Tibial nerve (tissue), 4 donors: ENCODE results near the gene TRMT44. TPM values are rescaled to one million over a fixed set of nuclear protein-coding genes. Genes with fewer than 3 reads are reported as not detected.

Experiments
- DNase-seq, 2 donors: peaks; one replicate each; pipeline ENCODE4 v3.0.0-alpha.2; 2019; ENCODE audit warnings: low spot score in 2 of 2
- H3K27ac ChIP-seq, 4 donors: fragments of 200-600 bp; sonication (generic) in 3 of 4; one replicate each; pipeline ENCODE4 v1.5.1; 2017 to 2019; ENCODE audit warnings: mild to moderate bottlenecking in 1 of 4
- H3K27me3 ChIP-seq, 2 donors: fragments of 200-600 bp; sonication (generic) in 1 of 2; one replicate each; pipeline versions ENCODE4 v1.5.1 to v1.6.0; 2017 to 2019
- H3K36me3 ChIP-seq, 3 donors: fragments of 200-600 bp; sonication (generic); one replicate each; pipeline ENCODE4 v1.5.1; 2018 to 2019
- H3K4me1 ChIP-seq, 4 donors: fragments of 200-600 bp; sonication (generic) in 3 of 4; one replicate each; pipeline ENCODE4 v1.5.1; 2017 to 2019
- H3K4me3 ChIP-seq, 4 donors: fragments of 200-600 bp; sonication (generic) in 3 of 4; one replicate each; pipeline ENCODE4 v1.5.1; 2017 to 2019; ENCODE audit warnings: mild to moderate bottlenecking in 1 of 4, moderate library complexity in 1 of 4
- H3K9me3 ChIP-seq, 4 donors: fragments of 200-600 bp; sonication (generic) in 3 of 4; one replicate each; pipeline ENCODE4 v1.5.1; 2017 to 2019
- EP300 ChIP-seq, 2 donors: sonication (generic); formaldehyde crosslinking; IDR thresholded peaks; one replicate each; pipeline ENCODE4 v1.6.1; 2017; ENCODE audit warnings: antibody characterized with exemption in 2 of 2, mild to moderate bottlenecking in 1 of 2
- POLR2A ChIP-seq, 2 donors: fragments of 450-650 bp; IDR thresholded peaks; one replicate each; pipeline ENCODE4 v1.6.1; 2017; ENCODE audit warnings: antibody characterized with exemption in 2 of 2, mild to moderate bottlenecking in 2 of 2, moderate library complexity in 2 of 2
- WGBS, 2 donors: methylation state at CpG; one replicate each; pipeline ENCODE4 v1.1.5; 2018; 5-methylcytosine and 5-hydroxymethylcytosine counted together
- total RNA-seq, 4 donors: library from RNA; depleted of rRNA; stranded (reverse); fragments of >200 nt; gene quantifications; one replicate each; pipeline ENCODE4 v1.1.0, GENCODE V29; 2016
- TF ChIP-seq, protein P1 (sequence below), 5 experiments: fragments of 200-600 bp in 3 of 5; fragments of 450-650 bp in 2 of 5; sonication (generic) in 3 of 5; IDR thresholded peaks; one replicate each; pipeline ENCODE4 v1.5.1; 2016 to 2019; ENCODE audit warnings: antibody characterized with exemption in 5 of 5, mild to moderate bottlenecking in 3 of 5, moderate library complexity in 2 of 5

Gene TRMT44
- total RNA-seq, 4 donors from 2014 or later, result 24.5 to 71.4 (median 52.9) TPM

DNA sequence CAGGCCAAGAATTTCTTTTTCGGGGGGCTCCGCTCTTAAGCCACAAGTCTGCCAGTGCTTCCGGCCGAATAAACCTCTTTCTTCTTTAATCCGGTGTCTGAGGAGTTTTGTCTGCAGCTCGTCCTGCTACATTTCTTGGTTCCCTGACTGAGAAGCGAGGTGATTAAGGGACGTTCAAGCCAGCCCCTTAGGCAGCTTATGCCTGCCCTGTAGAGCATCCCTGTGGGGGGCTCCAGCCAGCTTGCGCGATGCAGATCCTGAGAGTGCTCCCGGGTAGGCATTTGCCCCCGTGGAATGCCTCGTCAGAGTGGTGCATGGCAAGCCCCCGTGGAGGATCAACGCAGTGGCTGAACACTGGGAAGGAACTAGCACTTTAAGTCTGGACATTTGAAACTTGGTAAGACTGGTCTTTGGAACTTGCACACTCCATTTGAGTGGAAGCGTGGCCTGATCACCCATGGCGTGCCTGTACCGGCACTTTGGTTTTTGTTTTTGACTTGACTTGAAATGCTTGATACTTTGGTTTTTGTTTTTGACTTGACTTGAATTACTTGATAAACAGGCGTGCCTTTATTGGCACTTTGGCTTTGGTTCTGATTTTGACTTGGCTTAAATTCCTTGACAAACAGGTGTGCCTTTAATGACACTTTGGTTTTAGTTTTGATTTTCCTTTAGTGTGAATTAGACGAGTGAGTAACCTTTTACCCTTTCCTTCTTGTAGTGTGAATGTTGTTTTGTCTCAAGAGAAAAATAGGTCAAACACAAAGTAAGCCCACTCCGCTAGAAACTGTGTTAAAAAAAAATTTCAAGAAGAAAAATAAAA lies 6.1 kb upstream of the TRMT44 start:
- no peak for TF ChIP-seq POLR2A (IDR thresholded peaks at IDR 0.05)
- no peak for TF ChIP-seq EP300 (IDR thresholded peaks at IDR 0.05)
- TF ChIP-seq, protein P1, sequence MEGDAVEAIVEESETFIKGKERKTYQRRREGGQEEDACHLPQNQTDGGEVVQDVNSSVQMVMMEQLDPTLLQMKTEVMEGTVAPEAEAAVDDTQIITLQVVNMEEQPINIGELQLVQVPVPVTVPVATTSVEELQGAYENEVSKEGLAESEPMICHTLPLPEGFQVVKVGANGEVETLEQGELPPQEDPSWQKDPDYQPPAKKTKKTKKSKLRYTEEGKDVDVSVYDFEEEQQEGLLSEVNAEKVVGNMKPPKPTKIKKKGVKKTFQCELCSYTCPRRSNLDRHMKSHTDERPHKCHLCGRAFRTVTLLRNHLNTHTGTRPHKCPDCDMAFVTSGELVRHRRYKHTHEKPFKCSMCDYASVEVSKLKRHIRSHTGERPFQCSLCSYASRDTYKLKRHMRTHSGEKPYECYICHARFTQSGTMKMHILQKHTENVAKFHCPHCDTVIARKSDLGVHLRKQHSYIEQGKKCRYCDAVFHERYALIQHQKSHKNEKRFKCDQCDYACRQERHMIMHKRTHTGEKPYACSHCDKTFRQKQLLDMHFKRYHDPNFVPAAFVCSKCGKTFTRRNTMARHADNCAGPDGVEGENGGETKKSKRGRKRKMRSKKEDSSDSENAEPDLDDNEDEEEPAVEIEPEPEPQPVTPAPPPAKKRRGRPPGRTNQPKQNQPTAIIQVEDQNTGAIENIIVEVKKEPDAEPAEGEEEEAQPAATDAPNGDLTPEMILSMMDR (IDR thresholded peaks at IDR 0.05), result no peak
- H3K27ac ChIP-seq, result peak overlapping the region in 2 of 4 donors; percentile 42 to 67
- peak overlapping the region in 1 of 4 donors; percentile 39 for H3K4me3 ChIP-seq
- peaks cover 0 to 6% (median 0%) of the 10 kb centered on the region in 3 donors for H3K36me3 ChIP-seq
- no peak for DNase-seq
- no peaks in the 10 kb centered on the region for H3K27me3 ChIP-seq
- no peaks in the 10 kb centered on the region for H3K9me3 ChIP-seq
- 69 to 75% methylated on average over 21 of the region's 21 CpGs for WGBS, 2 donors
- H3K4me1 ChIP-seq, result peaks cover 0 to 56% (median 5%) of the 10 kb centered on the region in 4 donors

DNA sequence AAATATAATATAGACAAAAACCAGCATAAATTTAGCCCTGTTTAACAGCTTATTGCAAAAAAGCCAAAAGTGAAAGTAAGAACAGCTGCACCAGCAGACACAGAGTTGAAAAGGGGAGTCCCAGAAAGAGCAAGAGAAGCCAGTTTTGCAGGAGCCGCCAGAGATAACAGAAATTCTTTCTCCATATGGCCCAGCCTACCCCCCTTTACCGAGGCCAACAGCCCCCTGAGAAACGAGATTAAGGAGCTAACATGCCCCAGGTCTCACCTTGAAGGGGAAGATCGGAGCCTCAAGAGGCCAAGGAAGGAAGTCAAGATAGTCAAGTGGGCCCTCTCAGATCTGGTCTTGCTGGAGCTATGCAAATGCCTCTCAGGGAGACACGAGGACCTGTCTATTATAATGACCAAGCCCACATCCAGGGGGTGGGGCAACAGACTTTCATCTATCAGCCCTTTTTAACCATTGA lies 4.9 kb upstream of the TRMT44 start:
- peak overlapping the region in 3 of 4 donors; percentile 14 to 39 (median 28) for H3K4me3 ChIP-seq
- H3K27me3 ChIP-seq, result no peaks in the 10 kb centered on the region
- peaks cover 0 to 62% (median 9%) of the 10 kb centered on the region in 4 donors for H3K4me1 ChIP-seq
- no peak for DNase-seq
- no peaks in the 10 kb centered on the region for H3K9me3 ChIP-seq
- TF ChIP-seq POLR2A (IDR thresholded peaks at IDR 0.05) (no peak), EP300 (IDR thresholded peaks at IDR 0.05) (no peak)
- TF ChIP-seq, protein P1 (IDR thresholded peaks at IDR 0.05), result no peak
- H3K36me3 ChIP-seq, result peaks cover 0 to 6% (median 0%) of the 10 kb centered on the region in 3 donors
- H3K27ac ChIP-seq, result peak overlapping the region in 3 of 4 donors; percentile 62 to 67 (median 66)
- 29 to 31% methylated on average over 5 of the region's 5 CpGs for WGBS, 2 donors

DNA sequence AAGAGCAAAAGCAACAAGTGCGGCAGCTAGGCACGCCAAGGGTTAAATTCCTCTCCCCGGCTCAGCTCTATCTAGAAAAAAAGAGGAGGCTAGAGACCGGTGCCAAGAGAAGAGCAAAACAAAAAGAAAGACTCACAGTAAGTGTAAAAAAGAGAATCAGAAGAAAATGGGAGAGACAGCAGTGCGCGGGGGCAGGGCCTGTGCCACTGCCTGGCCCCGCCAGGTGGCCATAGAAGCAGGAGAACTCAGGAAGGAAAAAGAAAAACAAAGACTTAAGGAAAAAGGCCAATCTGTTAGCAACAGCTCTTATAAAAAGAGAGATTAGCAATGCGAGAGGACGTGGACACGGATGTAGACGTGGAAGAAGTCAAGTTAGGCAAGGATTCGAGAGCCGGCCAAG lies 3.3 kb upstream of the TRMT44 start:
- Histone ChIP-seq H3K4me1 (peaks cover 0 to 74% (median 22%) of the 10 kb centered on the region in 4 donors), H3K36me3 (no peaks in the 10 kb centered on the region), H3K27me3 (no peaks in the 10 kb centered on the region), H3K27ac (peak overlapping the region; percentile 34 to 96 (median 42)), H3K4me3 (peak overlapping the region in 1 of 4 donors; percentile 19), H3K9me3 (no peaks in the 10 kb centered on the region)
- no peak for DNase-seq
- TF ChIP-seq, protein P1 (IDR thresholded peaks at IDR 0.05), result peak in 2 of 5 experiments; percentile 5 to 34
- TF ChIP-seq POLR2A (IDR thresholded peaks at IDR 0.05) (no peak), EP300 (IDR thresholded peaks at IDR 0.05) (no peak)
- WGBS, 2 donors, result 43% methylated on average over 13 of the region's 13 CpGs

DNA sequence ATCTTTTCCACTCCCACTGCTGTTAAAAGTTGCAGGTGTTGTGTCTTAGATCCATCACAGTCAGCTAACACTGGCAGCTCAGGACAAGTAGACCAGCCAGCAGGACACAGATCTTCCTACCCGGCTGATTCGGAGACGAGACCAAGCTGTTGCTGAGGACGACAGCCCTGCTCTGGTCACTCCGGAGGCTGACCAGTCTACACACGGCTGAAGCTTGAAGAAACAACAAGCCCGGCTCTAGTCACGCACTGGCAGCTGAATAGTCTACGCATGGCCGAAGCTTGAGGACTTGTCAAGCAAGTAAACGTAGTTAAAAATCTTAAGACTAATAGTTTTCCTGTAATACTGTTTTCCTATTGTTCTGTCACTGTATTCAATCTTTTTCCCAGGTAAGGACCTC lies 1.8 kb upstream of the TRMT44 start:
- Histone ChIP-seq H3K27ac (peak overlapping the region in 2 of 4 donors; percentile 96 to 98), H3K4me1 (peaks cover 0 to 88% (median 26%) of the 10 kb centered on the region in 4 donors), H3K4me3 (no peak overlapping the region)

More for the DNA sequence above, 1.8 kb upstream of the TRMT44 start:
- H3K27me3 ChIP-seq, result no peaks in the 10 kb centered on the region
- TF ChIP-seq EP300 (IDR thresholded peaks at IDR 0.05) (no peak), POLR2A (IDR thresholded peaks at IDR 0.05) (no peak)
- TF ChIP-seq, protein P1 (IDR thresholded peaks at IDR 0.05), result no peak
- H3K9me3 ChIP-seq, result no peaks in the 10 kb centered on the region
- no peak for DNase-seq
- H3K36me3 ChIP-seq, result no peaks in the 10 kb centered on the region
- 81 to 91% methylated on average over 11 of the region's 11 CpGs for WGBS, 2 donors
